Spleen (tissue), 11 donors: ENCODE results near the gene UNC79. TPM values are rescaled to one million over a fixed set of nuclear protein-coding genes. Genes with fewer than 3 reads are reported as not detected.

Experiments used
- DNase-seq: peaks from one replicate; pipeline ENCODE4 v3.0.0-alpha.2; 2020
- H3K27ac ChIP-seq, 8 donors: fragments of 200-600 bp; sonication (generic) in 7 of 8; 1 replicate in 4 of 8; 2 replicates in 4 of 8; pipeline versions ENCODE4 v1.5.0 to v1.8.0; 2016 to 2021; ENCODE audit warnings: inconsistent platforms in 4 of 8, mild to moderate bottlenecking in 4 of 8, moderate library complexity in 1 of 8
- H3K27me3 ChIP-seq, 7 donors: fragments of 200-600 bp; sonication (generic) in 6 of 7; replicated peaks in 1 of 7; 1 replicate in 4 of 7; 2 replicates in 3 of 7; pipeline versions ENCODE4 v1.5.0 to v1.8.0; 2016 to 2021; ENCODE audit warnings: inconsistent platforms in 3 of 7, mild to moderate bottlenecking in 1 of 7
- H3K36me3 ChIP-seq, 6 donors: fragments of 200-600 bp; sonication (generic) in 5 of 6; 1 replicate in 4 of 6; 2 replicates in 2 of 6; pipeline versions ENCODE4 v1.5.0 to v1.8.0; 2016 to 2021; ENCODE audit warnings: inconsistent platforms in 2 of 6
- H3K4me1 ChIP-seq, 6 donors: fragments of 200-600 bp; sonication (generic) in 5 of 6; 1 replicate in 3 of 6; 2 replicates in 3 of 6; pipeline versions ENCODE4 v1.5.0 to v1.8.0; 2016 to 2021; ENCODE audit warnings: inconsistent platforms in 3 of 6
- H3K4me3 ChIP-seq, 8 donors: fragments of 200-600 bp; sonication (generic) in 7 of 8; 1 replicate in 4 of 8; 2 replicates in 4 of 8; pipeline versions ENCODE4 v1.5.0 to v1.8.0; 2016 to 2021; ENCODE audit warnings: inconsistent platforms in 4 of 8, mild to moderate bottlenecking in 4 of 8, moderate library complexity in 2 of 8
- H3K9me3 ChIP-seq, 8 donors: fragments of 200-600 bp; sonication (generic) in 7 of 8; 1 replicate in 4 of 8; 2 replicates in 4 of 8; pipeline versions ENCODE4 v1.5.0 to v1.8.0; 2016 to 2021; ENCODE audit warnings: inconsistent platforms in 4 of 8
- CTCF ChIP-seq, 11 experiments: fragments of 200-600 bp in 7 of 11; fragments of 450-650 bp in 4 of 11; sonication (generic) in 4 of 11; IDR thresholded peaks in 8 of 11; conservative IDR thresholded peaks in 3 of 11; 1 replicate in 7 of 11; 2 replicates in 4 of 11; pipeline versions ENCODE4 v1.4.0 to v1.8.0; 2016 to 2021; ENCODE audit warnings: antibody characterized with exemption in 11 of 11, inconsistent platforms in 4 of 11, mild to moderate bottlenecking in 1 of 11
- POLR2A ChIP-seq, 3 donors: fragments of 450-650 bp; IDR thresholded peaks; one replicate each; pipeline ENCODE4 v1.5.1; 2017; ENCODE audit warnings: antibody characterized with exemption in 3 of 3, mild to moderate bottlenecking in 1 of 3
- POLR2AphosphoS5 ChIP-seq, 3 donors: sonication (generic); formaldehyde crosslinking; IDR thresholded peaks; one replicate each; pipeline ENCODE4 v1.5.1; 2017; ENCODE audit warnings: antibody characterized with exemption in 3 of 3
- WGBS, 5 donors: extraction: QIAGEN DNeasy Blood & Tissue Kit in 3 of 5; methylation state at CpG; one replicate each; pipeline versions ENCODE4 v1.1.5 to v1.1.7; 2013 to 2018; 5-methylcytosine and 5-hydroxymethylcytosine counted together
- intact Hi-C: fragments of 100-400 bp; cut with DNase I; formaldehyde crosslinking; loops from one replicate; pipeline ENCODE4 v1.15.0; 2023; ENCODE audit warnings: low total_unique reads
- polyA plus RNA-seq, 3 donors: library from polyadenylated mRNA; stranded (reverse); fragments of 200-250 nt; gene quantifications; one replicate each; pipeline ENCODE4 v1.2.1, GENCODE V29; 2013
- total RNA-seq, 7 donors: library from RNA; depleted of rRNA in 3 of 7; stranded (reverse); fragments of >200 nt in 3 of 7; fragmentation: NEBNext Ultra II Directional in 4 of 7; extraction: Animal tissue kit (Norgen Biotek cat#: 25700) in 4 of 7; gene quantifications; one replicate each; pipeline versions ENCODE4 v1.1.0 to v1.2.1, GENCODE V29; 2016 to 2021
- donor health status: healthy with polysubstance abuse.
- donor health status: DM: no; HTN: no; CAD: no; lungs with moderate emphysema.
- donor health status: DM: no; HTN: no; CAD: no.
- donor health status: Bipolar disorder and iron deficiency.
- donor health status: healthy.
- donor health status: DM: no; HTN: no; CAD: no.
- donor health status: DM: yes; HTN: yes; CAD: no.

The UNC79 gene
- total and polyA plus RNA-seq, 10 donors = 0.03 to 0.24 (median 0.08) TPM; not detected in 2

- Histone ChIP-seq H3K4me1 (peaks cover 0 to 12% (median 0%) of the 10 kb centered on the region in 6 donors), H3K27me3 (no peaks in the 10 kb centered on the region), H3K36me3 (no peaks in the 10 kb centered on the region), H3K9me3 (no peaks in the 10 kb centered on the region), H3K4me3 (no peak overlapping the region), H3K27ac (no peak overlapping the region)
- no peak for DNase-seq
- intact Hi-C loops = loop anchor here (10.0 kb wide), 1 partner anchor 313 kb away; no protein-coding TSS in a partner anchor
- 54 to 74% (median 70%) methylated on average over 3 of the region's 3 CpGs for WGBS, 5 donors
- no peak for TF ChIP-seq CTCF (IDR thresholded peaks at IDR 0.05 in 8 of 11, conservative IDR thresholded peaks at IDR 0.05 in 3 of 11)
- no peak for TF ChIP-seq POLR2AphosphoS5 (IDR thresholded peaks at IDR 0.05)
These were observed 117.5 kb downstream of the UNC79 start for GRCh38 chr14:93548102-93548843.

- H3K27ac ChIP-seq = no peak overlapping the region
- H3K4me1 ChIP-seq = peaks cover 0 to 5% (median 0%) of the 10 kb centered on the region in 6 donors
- intact Hi-C loops = loop anchor here (10.0 kb wide), 1 partner anchor 315 kb away; no protein-coding TSS in a partner anchor
- H3K4me3 ChIP-seq = no peak overlapping the region
- no peaks in the 10 kb centered on the region for H3K27me3 ChIP-seq
- no peak for DNase-seq
- TF ChIP-seq POLR2AphosphoS5 (IDR thresholded peaks at IDR 0.05) (no peak), POLR2A (IDR thresholded peaks at IDR 0.05) (no peak), CTCF (IDR thresholded peaks at IDR 0.05 in 8 of 11, conservative IDR thresholded peaks at IDR 0.05 in 3 of 11) (no peak)
- H3K36me3 ChIP-seq = no peaks in the 10 kb centered on the region
- H3K9me3 ChIP-seq = no peaks in the 10 kb centered on the region
These were observed 118.9 kb downstream of the UNC79 start for GRCh38 chr14:93549595-93549994.

- 61 to 90% (median 79%) methylated on average over 9 of the region's 9 CpGs for WGBS, 5 donors
- no peaks in the 10 kb centered on the region for H3K36me3 ChIP-seq
- no peaks in the 10 kb centered on the region for H3K4me1 ChIP-seq
- no peaks in the 10 kb centered on the region for H3K9me3 ChIP-seq
- H3K27me3 ChIP-seq = no peaks in the 10 kb centered on the region
- intact Hi-C loops = no loop called here
- DNase-seq = no peak
- H3K27ac ChIP-seq = no peak overlapping the region
- H3K4me3 ChIP-seq = no peak overlapping the region
- TF ChIP-seq POLR2AphosphoS5 (IDR thresholded peaks at IDR 0.05) = no peak
- no peak for TF ChIP-seq POLR2A (IDR thresholded peaks at IDR 0.05)
- no peak for TF ChIP-seq CTCF (IDR thresholded peaks at IDR 0.05 in 8 of 11, conservative IDR thresholded peaks at IDR 0.05 in 3 of 11)
These were observed 134.2 kb downstream of the UNC79 start for GRCh38 chr14:93564918-93565317.

GRCh38 chr14:93566065-93566693, 135.4 kb downstream of the UNC79 start:
- WGBS, 5 donors = 81 to 91% (median 85%) methylated on average over 10 of the region's 10 CpGs
- Histone ChIP-seq H3K9me3 (no peaks in the 10 kb centered on the region), H3K27me3 (no peaks in the 10 kb centered on the region), H3K36me3 (no peaks in the 10 kb centered on the region), H3K4me3 (no peak overlapping the region), H3K4me1 (no peaks in the 10 kb centered on the region), H3K27ac (no peak overlapping the region)
- no peak for DNase-seq
- TF ChIP-seq POLR2A (IDR thresholded peaks at IDR 0.05) = no peak
- no peak for TF ChIP-seq POLR2AphosphoS5 (IDR thresholded peaks at IDR 0.05)
- no peak for TF ChIP-seq CTCF (IDR thresholded peaks at IDR 0.05 in 8 of 11, conservative IDR thresholded peaks at IDR 0.05 in 3 of 11)
- intact Hi-C loops = no loop called here
